C1 segment of cervical spinal cord (tissue), 14 donors: ENCODE results near the gene USPL1.
"Not testable (repeated sequence)": the region's sequence is repeated elsewhere in the genome, so short reads cannot be mapped to it uniquely, and the experiment has no call there.

Experiments used
- DNase-seq, 14 donors: peaks; one replicate each; lab custom pipeline; 2025; lab: John Stamatoyannopoulos, UW

USPL1 gene

GRCh38 chr13:30617315-30618185 is at the start of gene USPL1:
Gene USPL1 (plus strand): TSS chr13:30617920. CDS start chr13:30621141, 3,221 bp downstream.
- DNase-seq: peak; percentile 95 to 100 (median 98)

- peak in 7 of 14 donors; percentile 1 to 53 (median 6) for DNase-seq
These were observed 47.7 kb upstream of the USPL1 start for GRCh38 chr13:30569901-30570576.

GRCh38 chr13:30570691-30571090 is 47.0 kb upstream of the USPL1 start:
- no peak for DNase-seq

DNA sequence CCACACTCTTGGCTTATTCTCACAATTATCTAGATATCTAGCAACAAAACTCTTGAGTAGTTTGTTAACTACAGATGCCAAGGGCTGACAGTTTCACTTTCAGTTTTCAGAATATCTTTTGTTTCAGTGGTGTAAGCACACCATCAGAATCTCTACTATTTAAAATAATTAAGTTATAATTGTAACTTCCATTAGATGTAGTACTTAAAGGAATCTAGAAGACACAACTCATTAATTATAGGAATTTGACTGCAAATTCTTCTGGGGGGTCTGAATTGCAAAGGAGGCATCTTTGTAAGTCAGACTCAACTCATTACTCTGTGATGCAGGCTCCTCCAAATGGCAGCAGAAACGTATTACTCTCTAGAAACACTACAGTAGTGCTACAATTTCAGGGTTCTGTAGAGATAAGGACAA is 44.9 kb upstream of the USPL1 start:
- peak in 1 of 14 donors; percentile 1 for DNase-seq

DNA sequence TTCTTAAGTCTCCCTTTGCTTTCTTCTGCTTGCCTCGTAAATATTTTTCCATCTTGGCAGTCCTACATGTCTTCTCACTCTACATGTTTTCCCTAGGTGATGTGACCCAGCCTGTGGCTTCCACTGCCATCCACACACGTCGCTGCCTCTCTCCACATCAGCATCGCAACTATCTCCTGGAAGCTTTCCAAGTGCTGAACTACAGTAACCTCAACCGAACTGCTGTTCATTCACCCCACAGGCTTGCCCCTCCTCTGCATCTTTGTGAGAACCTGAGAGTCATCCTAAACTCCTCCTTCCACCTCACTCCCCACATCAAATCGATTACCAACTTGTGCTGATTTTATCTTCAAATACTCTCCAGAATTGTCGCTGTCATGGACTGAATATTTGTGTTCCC is 41.2 kb upstream of the USPL1 start:
- no peak for DNase-seq

GRCh38 chr13:30577401-30577852 is 40.3 kb upstream of the USPL1 start:
- DNase-seq: no peak

GRCh38 chr13:30580852-30581502 is 36.7 kb upstream of the USPL1 start:
- no peak for DNase-seq

DNA sequence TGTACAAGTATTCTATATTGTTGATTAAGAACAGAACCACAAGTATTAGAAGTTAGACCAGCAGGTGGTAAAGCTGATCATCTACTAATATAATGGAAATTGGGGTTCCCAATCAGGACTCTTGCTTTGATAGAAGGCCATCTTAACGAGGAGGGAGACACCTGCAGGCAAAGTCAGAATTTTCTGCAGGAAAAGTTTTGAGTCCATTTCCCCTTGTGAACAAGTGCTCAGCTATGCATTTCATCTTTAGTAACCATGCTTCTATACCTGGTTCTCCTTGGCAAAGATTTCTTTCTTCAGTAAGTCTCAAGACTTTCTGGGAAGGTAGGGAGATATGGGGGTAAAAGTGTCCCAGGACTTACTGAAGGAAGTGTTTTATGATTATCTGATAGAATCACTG is 36.1 kb upstream of the USPL1 start:
- DNase-seq: no peak

DNA sequence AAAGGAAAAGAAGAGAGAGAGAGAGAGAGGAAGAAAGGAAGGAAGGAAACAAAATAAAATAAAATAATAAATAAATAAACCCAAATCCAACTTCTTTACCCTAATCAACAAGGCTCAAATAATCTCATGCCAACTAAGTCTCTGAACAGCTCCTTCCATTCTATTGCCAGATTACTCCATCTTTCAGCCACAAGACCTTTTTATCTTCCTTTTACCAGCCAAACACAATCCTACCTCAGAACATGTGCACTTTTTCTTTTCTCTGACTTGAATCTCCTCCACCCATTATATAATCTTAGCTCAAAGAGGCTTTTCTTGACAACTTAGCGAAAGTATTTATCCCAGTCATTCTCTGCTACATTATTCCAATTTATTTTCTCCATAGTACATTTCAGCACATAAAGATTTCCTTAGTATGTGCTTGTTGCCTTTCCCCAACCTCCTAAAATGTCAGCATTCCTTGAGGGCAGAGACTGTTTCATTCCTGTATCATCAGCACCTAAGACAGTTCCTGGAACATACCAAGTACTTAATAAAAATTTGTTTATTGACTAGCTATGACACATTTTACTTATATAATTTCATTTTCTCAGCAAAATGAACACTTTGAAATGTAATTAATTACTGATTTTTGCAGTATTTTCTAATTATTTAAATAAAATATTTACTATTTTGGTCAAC is 33.5 kb upstream of the USPL1 start:
- no peak for DNase-seq

- no peak for DNase-seq
These were observed 31.9 kb upstream of the USPL1 start for GRCh38 chr13:30585748-30586262.

DNA sequence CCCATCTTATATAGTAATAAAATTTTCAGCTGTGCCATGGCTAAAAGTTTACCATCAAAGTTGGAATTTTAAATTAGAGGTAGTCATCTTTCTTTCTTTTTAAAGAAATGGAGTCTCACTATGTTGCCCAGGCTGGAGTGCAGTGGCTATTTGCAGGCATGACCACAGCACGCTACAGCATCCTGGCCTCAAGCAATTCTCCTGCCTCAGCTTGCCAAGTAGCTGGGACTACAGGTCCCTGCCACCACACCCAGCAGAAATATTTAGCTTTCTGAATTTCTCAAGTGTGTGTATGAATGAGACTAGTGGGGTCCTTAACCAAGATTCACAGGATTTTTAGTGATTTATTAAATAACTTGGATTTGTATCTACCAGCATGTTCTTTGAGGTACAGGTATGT is 30.5 kb upstream of the USPL1 start:
- no peak for DNase-seq

- no peak for DNase-seq
These were observed 30.0 kb upstream of the USPL1 start for GRCh38 chr13:30587739-30588138.

DNA sequence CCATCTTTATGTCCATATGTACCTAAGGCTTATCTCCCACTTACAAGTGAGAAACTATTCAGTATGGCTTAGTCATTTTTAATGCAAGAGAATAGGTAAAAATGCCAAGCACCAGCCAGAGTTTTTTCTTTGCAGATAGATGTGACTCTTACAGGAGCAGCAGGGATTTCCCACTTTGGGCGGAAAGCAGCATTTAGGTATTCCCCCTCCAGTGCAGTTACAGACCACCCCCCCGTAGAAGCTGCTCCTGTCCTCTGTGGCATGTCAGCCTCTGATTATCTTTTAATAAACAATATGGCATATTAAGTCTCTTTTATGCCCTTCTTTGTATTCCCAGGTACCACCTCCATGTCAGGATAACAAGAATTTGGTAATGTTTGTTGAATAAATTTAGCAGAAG is 24.7 kb upstream of the USPL1 start:
- no peak for DNase-seq

GRCh38 chr13:30600496-30600895 is 17.2 kb upstream of the USPL1 start:
- no peak for DNase-seq

- DNase-seq: no peak
These were observed 15.9 kb upstream of the USPL1 start for GRCh38 chr13:30601836-30602235.

- DNase-seq: no peak
These were observed 12.7 kb upstream of the USPL1 start for GRCh38 chr13:30605052-30605451.

DNA sequence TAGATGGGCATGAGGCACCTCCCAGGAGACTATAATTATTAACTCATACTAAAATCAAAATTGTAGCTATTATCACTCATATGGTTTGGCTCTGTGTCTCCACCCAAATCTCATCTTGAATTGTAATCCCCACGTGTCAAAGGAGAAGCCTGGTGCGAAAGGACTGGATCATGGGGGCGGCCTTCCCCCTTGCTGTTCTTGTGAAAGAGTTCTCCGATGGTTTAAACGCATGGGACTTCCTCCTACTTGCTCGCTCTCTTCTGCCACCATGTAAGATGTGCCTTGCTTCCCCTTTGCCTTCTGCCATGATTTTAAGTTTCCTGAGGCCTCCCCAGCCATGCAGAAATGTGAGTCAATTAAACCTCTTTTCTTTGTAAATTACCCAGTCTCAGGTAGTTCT is 10.5 kb upstream of the USPL1 start:
- DNase-seq: not testable (repeated sequence)

DNA sequence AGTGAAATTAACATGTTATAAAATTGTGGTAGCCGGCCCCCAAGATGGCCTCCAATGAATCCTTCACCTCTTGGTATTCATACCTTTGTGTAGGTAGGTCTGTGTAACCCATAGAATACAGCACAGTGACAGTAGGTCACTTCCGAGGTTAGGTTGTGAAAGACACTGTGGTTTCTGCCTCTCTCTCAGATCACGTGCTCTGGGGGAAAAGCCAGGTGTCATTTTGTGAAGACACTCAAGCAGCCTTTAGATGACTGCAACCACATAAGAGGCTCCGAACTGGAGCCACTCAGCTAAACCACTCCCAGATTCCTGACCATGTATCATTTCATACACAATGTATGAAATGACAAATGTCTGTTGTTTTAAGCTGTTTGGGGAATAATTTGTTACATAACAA is 9.8 kb upstream of the USPL1 start:
- no peak for DNase-seq

GRCh38 chr13:30608364-30608763 is 9.4 kb upstream of the USPL1 start:
- DNase-seq: no peak

DNA sequence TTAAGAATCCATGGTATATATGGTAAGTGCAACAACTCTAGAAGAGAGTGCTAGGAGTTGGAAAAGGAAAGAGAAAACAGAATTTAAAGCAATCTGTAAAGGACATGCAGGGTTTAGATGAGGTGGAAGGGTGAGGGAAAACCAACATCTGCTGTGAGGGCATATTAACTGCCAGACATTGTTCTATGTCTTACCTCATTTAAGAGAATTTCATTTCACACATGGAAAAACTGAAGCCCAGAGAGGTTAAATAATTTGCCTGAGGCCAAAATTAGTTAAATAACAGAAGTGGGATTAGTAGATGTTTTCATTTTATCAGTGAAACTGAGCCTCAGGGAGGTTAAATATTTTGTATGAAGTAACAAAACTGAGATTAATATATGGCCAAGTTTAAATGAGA is 7.4 kb upstream of the USPL1 start:
- no peak for DNase-seq

DNA sequence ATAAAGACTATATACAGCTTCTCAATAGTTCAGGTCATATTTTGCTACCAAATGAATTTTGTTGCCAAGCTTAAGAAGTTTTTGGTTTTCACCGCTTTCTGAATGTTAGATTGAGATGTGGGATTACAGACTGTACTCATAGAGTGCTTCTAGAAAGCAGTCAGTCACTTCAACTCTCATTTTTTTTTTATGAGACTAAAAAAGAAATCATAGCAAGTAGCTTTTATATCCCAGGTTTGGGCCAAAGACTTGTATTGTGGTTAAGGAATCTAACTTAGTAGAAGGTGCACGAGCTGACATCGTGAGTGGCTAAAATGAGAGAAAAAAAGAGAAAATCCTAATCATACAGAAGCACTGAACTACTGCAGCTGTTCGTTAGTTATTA is 2.2 kb upstream of the USPL1 start:
- no peak for DNase-seq
